GM12874 (cell line): ENCODE results near the gene GPR160.

ENCODE experiments used
- CTCF ChIP-seq: IDR thresholded peaks from 2 replicates; pipeline ENCODE4 v1.5.1; 2011; ENCODE audit warnings: low read depth, mild to moderate bottlenecking, control low read depth, low read length, moderate library complexity; ENCODE audit not compliant: insufficient read depth

Gene GPR160

GRCh38 chr3:170075441-170076091 lies 37.8 kb downstream of the GPR160 start:
- no peak for TF ChIP-seq CTCF

- TF ChIP-seq CTCF = no peak
These were observed 39.0 kb downstream of the GPR160 start for GRCh38 chr3:170076715-170077238.

GRCh38 chr3:170077361-170077760 lies 39.6 kb downstream of the GPR160 start:
- TF ChIP-seq CTCF = no peak

GRCh38 chr3:170078620-170079281 lies 41.0 kb downstream of the GPR160 start:
- TF ChIP-seq CTCF = 0 out of 2 replicates have a peak, but pooled peaks have one; percentile 21

GRCh38 chr3:170079536-170080165 lies 41.9 kb downstream of the GPR160 start:
- TF ChIP-seq CTCF = no peak

- no peak for TF ChIP-seq CTCF
These were observed 42.8 kb downstream of the GPR160 start for GRCh38 chr3:170080605-170081004.

GRCh38 chr3:170081079-170081741 lies 43.4 kb downstream of the GPR160 start:
- no peak for TF ChIP-seq CTCF
